ENCODE data around the gene RFX1.

Gene RFX1

DNA sequence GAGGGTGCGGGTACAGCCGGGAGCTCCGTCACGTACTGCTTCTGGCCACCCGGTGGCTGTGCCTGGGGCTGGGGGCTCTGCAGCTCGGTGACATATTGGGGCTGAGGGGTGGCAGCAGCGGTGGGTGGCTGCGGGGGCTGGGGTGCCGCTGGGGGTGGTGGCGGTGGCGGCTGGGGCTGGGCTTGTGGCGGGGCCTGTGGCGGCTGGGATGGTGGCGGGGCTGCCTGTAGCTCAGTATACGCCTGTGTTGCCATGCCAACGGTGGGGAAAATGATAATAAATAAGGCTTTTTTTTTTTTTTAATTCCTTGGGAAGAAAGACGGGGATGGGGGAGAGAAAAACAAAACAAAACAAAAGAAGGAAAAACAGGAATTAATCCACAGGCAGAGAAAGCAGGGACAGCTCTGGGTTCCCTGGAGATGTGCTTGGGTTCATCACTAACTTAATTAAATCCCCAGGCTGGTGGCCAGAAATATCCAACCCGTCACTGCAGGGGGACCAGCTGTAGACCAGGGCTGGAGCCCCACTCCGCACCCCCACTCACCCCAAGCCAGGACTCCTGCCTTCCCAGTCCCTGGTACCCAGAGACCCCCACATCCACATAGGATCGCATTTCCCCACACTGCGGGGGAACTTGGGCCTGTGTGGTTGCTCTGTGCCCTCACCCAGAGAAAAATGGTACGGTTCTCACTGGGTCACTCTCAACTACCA lies 12.4 kb downstream of the RFX1 start:
- Histone ChIP-seq H3K4me1 (ENCODE audit: control insufficient read depth, insufficient read depth, low read length) (no peaks in the 10 kb centered on the region), H3K4me3 (ENCODE audit: low read depth, low read length) (no peak overlapping the region), H3K36me3 (ENCODE audit: control insufficient read depth in 2 of 2, insufficient read depth in 1 of 2, low read length in 2 of 2) (peaks cover 11 to 35% of the 10 kb centered on the region in 2 experiments; a peak in 2 of 3 replicates), H3K9me3 (ENCODE audit: control insufficient read depth, insufficient read depth, low read depth, low read length) (no peaks in the 10 kb centered on the region), H3K27ac (ENCODE audit: extremely low read depth, low read depth, low read length) (no peak overlapping the region)
- ChIA-PET CTCF (interaction anchor here (0.7 to 0.8 kb wide), 2 partner anchors 29 to 88 kb away, joined by 3 to 5 read pairs; no protein-coding TSS in a partner anchor), POLR2A (interaction anchor here (0.6 to 1.8 kb wide), 3 partner anchors 12 to 167 kb away, joined by 5 to 8 read pairs (median 5); partner anchors contain the start of gene RFX1)
- TF ChIP-seq, protein P1, sequence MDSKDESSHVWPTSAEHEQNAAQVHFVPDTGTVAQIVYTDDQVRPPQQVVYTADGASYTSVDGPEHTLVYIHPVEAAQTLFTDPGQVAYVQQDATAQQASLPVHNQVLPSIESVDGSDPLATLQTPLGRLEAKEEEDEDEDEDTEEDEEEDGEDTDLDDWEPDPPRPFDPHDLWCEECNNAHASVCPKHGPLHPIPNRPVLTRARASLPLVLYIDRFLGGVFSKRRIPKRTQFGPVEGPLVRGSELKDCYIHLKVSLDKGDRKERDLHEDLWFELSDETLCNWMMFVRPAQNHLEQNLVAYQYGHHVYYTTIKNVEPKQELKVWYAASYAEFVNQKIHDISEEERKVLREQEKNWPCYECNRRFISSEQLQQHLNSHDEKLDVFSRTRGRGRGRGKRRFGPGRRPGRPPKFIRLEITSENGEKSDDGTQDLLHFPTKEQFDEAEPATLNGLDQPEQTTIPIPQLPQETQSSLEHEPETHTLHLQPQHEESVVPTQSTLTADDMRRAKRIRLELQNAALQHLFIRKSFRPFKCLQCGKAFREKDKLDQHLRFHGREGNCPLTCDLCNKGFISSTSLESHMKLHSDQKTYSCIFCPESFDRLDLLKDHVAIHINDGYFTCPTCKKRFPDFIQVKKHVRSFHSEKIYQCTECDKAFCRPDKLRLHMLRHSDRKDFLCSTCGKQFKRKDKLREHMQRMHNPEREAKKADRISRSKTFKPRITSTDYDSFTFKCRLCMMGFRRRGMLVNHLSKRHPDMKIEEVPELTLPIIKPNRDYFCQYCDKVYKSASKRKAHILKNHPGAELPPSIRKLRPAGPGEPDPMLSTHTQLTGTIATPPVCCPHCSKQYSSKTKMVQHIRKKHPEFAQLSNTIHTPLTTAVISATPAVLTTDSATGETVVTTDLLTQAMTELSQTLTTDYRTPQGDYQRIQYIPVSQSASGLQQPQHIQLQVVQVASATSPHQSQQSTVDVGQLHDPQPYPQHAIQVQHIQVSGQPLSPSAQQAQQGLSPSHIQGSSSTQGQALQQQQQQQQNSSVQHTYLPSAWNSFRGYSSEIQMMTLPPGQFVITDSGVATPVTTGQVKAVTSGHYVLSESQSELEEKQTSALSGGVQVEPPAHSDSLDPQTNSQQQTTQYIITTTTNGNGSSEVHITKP (tag by site-specific recombination; IDR thresholded peaks at IDR 0.05): peak; percentile 72
- no peak for TF ChIP-seq GLIS1 (tag by site-specific recombination; IDR thresholded peaks at IDR 0.05)

DNA sequence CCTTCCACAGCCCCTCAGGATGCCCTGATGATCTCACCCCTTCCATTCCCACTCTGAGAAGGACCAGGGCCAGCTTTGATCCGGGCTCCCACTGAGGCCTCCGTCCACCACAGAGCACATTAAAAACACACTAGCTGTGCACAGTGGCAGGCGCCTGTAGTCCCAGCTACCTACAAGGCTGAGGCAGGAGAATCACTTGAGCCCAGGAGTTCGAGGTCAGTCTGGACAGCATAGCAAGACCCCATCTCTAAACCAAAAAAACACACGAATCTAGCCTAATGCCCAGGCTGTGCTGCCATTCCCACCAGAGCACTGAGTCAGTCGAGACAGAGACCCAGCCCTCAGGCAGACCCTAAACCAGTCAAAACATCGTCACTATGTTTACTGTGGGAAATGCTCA lies 14.1 kb downstream of the RFX1 start:
- Histone ChIP-seq H3K36me3 (ENCODE audit: control insufficient read depth in 2 of 2, insufficient read depth in 1 of 2, low read length in 2 of 2) (peaks cover 11 to 21% of the 10 kb centered on the region in 2 experiments; a peak in 2 of 3 replicates), H3K4me3 (ENCODE audit: low read depth, low read length) (no peak overlapping the region), H3K9me3 (ENCODE audit: control insufficient read depth, insufficient read depth, low read depth, low read length) (no peaks in the 10 kb centered on the region), H3K27ac (ENCODE audit: extremely low read depth, low read depth, low read length) (no peak overlapping the region), H3K4me1 (ENCODE audit: control insufficient read depth, insufficient read depth, low read length) (no peaks in the 10 kb centered on the region)
- CTCF ChIA-PET: interaction anchor here (0.6 kb wide), 1 partner anchor 797 kb away, joined by 3 read pairs; no protein-coding TSS in a partner anchor
- POLR2A ChIA-PET: interaction anchor here (1.8 kb wide), 1 partner anchor 14 kb away, joined by 8 read pairs; the partner anchor contains the start of gene RFX1
- TF ChIP-seq ZNF121 (tag by site-specific recombination; IDR thresholded peaks at IDR 0.05): peak; percentile 85
- TF ChIP-seq ZIC2 (tag by site-specific recombination; IDR thresholded peaks at IDR 0.05): peak; percentile 35; the same call in 1 of the 2 replicates
- TF ChIP-seq ZNF19 (tag by site-specific recombination; IDR thresholded peaks at IDR 0.05; ENCODE audit: low read depth): no peak

DNA sequence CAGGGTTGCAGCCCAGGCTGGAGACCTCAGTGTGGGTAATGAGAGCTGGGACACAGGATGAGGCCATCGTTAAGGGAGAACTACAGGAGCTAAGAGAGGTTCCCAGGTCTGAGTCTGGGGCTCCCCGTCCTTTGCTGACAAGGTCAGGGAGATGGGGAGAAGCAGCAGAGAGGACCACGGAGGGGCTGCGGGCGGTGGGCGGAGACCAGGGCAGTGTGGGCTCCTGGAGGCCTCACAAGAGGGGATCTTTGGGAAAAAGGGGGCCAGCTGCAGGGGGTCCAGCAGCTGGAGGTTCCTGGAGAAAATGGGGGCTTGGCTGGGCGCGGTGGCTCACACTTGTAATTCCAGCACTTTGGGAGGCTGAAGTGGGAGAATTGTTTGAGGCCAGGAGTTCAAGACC lies 16.0 kb downstream of the RFX1 start:
- H3K27ac ChIP-seq (ENCODE audit: extremely low read depth, low read depth, low read length): no peak overlapping the region
- POLR2A ChIA-PET: interaction anchor here (2.4 kb wide), 1 partner anchor 17 kb away, joined by 6 read pairs; the partner anchor contains the start of gene RFX1
- peaks cover 8% of the 10 kb centered on the region for H3K4me1 ChIP-seq (ENCODE audit: control insufficient read depth, insufficient read depth, low read length)
- H3K36me3 ChIP-seq (ENCODE audit: control insufficient read depth in 2 of 2, insufficient read depth in 1 of 2, low read length in 2 of 2): peaks cover 11 to 21% of the 10 kb centered on the region in 2 experiments; a peak in 2 of 3 replicates
- peak; percentile 22; the same call in 1 of the 2 replicates for TF ChIP-seq ZIC2 (tag by site-specific recombination; IDR thresholded peaks at IDR 0.05)
- TF ChIP-seq, protein P2, sequence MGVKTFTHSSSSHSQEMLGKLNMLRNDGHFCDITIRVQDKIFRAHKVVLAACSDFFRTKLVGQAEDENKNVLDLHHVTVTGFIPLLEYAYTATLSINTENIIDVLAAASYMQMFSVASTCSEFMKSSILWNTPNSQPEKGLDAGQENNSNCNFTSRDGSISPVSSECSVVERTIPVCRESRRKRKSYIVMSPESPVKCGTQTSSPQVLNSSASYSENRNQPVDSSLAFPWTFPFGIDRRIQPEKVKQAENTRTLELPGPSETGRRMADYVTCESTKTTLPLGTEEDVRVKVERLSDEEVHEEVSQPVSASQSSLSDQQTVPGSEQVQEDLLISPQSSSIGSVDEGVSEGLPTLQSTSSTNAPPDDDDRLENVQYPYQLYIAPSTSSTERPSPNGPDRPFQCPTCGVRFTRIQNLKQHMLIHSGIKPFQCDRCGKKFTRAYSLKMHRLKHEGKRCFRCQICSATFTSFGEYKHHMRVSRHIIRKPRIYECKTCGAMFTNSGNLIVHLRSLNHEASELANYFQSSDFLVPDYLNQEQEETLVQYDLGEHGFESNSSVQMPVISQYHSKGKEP (tag by site-specific recombination; IDR thresholded peaks at IDR 0.05): no peak
- TF ChIP-seq, protein P1 (tag by site-specific recombination; IDR thresholded peaks at IDR 0.05): no peak
- CTCF ChIA-PET: interaction anchor here (1.4 kb wide), 1 partner anchor 82 kb away, joined by 7 read pairs; the partner anchor contains the start of gene MISP3
- H3K9me3 ChIP-seq (ENCODE audit: control insufficient read depth, insufficient read depth, low read depth, low read length): no peaks in the 10 kb centered on the region
- H3K4me3 ChIP-seq (ENCODE audit: low read depth, low read length): no peak overlapping the region
